A673 (cell line): Measurements from ENCODE around the gene RNU5D-1.

Experiments
- CTCF ChIP-seq: fragments of 300-800, 200-600 bp; sonication (generic); conservative IDR thresholded peaks from 2 replicates; pipeline ENCODE4 v1.5.1; 2017; ENCODE audit warnings: low read depth, mild to moderate bottlenecking, antibody characterized with exemption, low read length, moderate library complexity, mixed read lengths
- EZH2 ChIP-seq: fragments of 200-600 bp; sonication (generic); IDR thresholded peaks from 2 replicates; pipeline ENCODE4 v1.6.1; 2017; ENCODE audit warnings: borderline replicate concordance, low read depth, mild to moderate bottlenecking, mixed read lengths, antibody characterized with exemption, low read length; ENCODE audit not compliant: poor library complexity, severe bottlenecking

GRCh38 chr1:44698138-44698537 is 32.8 kb downstream of the RNU5D-1 start:
- no peak for TF ChIP-seq CTCF
- TF ChIP-seq EZH2: no peak
